ENCODE measurements around the gene NME4.

The NME4 gene

DNA sequence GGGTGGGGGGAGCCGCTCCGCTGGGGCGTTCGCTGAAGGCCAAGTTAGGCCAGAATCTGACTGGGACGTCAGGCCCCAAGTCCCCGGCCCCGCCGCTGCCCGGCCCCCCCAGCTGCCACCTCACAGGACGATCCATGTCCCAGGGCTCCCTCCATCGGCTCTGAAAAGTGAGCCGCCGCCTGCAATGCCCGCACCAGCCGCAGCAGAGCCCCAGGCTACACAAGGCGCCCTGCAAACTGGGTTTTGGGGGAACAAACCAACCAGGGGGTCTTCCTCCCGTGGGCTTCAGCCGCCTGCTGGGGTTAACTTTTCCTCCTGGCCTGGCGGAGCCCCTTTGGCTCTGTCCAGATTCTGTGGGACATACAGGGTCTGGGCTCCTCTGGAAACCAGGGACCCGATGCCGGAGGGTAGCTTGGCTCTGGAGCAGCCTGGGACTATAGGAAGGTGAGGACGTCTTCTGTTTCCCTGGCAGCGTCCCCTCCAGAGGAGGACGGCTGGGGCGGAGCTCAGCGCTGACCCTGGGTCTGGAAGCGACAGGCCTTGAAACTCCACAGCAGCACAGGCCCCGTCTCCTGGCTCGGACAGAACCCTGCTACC lies 835 bp downstream of the NME4 start:
- peak overlapping the region; percentile 52 for H3K4me3 ChIP-seq (ENCODE audit: low read length)
- peak; percentile 49 for TF ChIP-seq CTCF (conservative IDR thresholded peaks at IDR 0.05; ENCODE audit: low read length)
- peak; percentile 74 for DNase-seq (ENCODE audit: low read depth)

DNA sequence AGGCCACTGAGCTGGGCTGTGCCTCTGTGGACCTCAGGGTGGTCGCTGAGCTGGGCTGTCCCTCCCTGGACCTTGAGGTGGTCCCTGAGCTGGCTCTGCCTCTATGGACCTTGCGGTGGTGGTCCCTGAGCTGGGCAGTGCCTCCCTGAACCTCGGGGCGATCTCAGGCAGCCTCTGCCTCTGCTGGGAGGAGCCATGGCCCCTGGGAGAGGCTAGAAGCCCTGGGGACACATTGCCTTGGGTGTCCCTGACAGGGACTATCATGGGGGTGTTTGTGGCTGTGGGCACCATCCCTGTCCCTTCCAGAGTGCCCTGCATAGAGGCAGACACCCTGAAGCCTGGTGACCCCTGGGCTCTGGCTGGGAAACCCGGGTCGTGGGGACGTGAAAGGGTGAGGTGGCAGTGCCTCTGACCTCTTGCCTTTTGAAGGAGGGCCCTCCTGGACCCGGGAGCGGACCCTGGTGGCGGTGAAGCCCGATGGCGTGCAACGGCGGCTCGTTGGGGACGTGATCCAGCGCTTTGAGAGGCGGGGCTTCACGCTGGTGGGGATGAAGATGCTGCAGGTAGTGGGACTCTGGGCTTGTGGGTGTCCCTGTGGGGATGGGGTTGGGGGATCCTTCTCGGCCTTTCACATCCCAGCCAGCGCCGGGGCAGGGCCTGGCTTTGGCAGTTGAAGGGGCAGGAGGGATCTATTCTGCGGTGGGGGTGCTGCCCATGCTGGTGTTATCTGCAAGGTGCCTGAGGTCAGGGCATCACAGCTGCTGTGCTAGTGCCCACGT lies 1.8 kb downstream of the NME4 start:
- TF ChIP-seq CTCF (conservative IDR thresholded peaks at IDR 0.05; ENCODE audit: low read length) = no peak
- no peak for DNase-seq (ENCODE audit: low read depth)
- peak overlapping the region; percentile 52; the same call in 1 of the 2 replicates for H3K4me3 ChIP-seq (ENCODE audit: low read length)

DNA sequence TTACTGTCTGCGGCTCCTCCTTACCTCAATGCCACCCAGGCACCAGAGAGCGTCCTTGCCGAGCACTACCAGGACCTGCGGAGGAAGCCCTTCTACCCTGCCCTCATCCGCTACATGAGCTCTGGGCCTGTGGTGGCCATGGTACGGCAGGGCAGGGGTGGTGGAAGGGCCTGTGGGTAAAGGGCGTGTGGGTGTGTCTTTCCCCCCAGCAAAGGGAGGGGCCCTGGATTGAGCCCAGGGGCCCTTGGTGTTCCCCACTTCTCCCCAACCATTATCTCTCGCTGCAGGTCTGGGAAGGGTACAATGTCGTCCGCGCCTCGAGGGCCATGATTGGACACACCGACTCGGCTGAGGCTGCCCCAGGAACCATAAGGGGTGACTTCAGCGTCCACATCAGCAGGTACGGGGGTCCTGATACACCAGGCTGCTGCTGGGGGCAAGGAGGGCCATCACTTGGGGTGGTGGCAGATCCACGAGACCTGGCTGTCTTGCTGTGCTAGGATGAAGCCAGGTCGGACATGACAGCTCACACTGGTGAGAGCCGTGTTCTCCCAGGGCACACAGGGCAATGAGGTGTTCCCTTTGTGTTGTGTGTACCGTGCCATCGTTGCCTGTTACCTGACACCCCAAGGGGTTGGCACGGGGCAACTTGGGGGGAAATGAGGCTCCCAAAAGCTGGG lies 2.5 kb downstream of the NME4 start:
- no peak for DNase-seq (ENCODE audit: low read depth)
- H3K4me3 ChIP-seq (ENCODE audit: low read length) = no peak overlapping the region
- no peak for TF ChIP-seq CTCF (conservative IDR thresholded peaks at IDR 0.05; ENCODE audit: low read length)

DNA sequence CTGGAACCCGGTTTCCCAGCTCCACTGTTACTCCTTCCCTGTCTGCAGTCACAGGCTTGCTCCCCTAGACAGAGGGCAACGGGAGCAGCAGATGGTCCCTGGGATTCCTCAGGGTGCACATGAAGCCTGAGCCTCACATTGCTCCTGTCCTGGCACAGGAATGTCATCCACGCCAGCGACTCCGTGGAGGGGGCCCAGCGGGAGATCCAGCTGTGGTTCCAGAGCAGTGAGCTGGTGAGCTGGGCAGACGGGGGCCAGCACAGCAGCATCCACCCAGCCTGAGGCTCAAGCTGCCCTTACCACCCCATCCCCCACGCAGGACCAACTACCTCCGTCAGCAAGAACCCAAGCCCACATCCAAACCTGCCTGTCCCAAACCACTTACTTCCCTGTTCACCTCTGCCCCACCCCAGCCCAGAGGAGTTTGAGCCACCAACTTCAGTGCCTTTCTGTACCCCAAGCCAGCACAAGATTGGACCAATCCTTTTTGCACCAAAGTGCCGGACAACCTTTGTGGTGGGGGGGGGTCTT lies 3.1 kb downstream of the NME4 start:
- H3K4me3 ChIP-seq (ENCODE audit: low read length) = peak overlapping the region; percentile 87
- DNase-seq (ENCODE audit: low read depth) = no peak
- no peak for TF ChIP-seq CTCF (conservative IDR thresholded peaks at IDR 0.05; ENCODE audit: low read length)

DNA sequence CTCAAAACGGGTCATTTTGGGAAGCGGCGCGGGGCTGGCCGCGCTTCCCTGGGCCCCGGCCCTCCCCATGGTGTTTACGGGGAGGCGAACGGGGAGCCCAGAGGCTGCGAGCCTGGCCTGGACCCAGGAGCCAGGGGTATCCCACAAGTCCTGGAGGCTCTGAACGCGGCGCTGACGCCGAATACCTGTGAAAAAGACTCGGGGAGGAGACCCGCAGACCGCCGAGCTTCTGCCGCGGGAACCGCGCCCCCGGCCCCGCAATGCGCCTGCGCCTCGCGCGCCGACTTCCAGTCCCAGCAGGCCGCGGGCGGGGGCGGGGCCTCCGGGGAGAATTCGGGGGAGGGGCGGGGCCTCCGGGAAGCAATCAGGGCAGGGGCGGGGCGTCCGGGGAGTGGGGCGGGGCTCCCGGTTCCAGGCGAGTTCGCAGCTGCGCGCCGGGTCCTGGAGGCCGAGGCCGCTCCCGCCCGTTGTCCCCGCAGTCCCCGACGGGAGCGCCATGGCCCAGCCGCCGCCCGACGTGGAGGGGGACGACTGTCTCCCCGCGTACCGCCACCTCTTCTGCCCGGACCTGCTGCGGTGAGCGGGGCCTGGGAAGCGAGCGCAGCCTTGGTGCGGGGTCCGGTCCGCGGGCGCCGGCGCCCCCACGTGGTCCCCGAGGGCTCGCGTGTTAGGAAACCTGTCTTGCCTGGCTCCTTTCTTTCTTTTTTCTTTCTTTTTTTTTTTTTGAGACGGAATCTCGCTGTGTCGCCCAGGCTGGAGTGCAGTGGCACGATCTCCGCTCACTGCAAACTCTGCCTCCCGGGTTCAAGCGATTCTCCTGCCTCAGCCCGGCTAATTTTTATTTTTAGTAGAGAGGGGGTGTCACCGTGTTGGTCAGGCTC lies 4.7 kb downstream of the NME4 start, which contains the start of gene DECR2:
TSS of gene DECR2 (plus strand) at position 418 of the 881 bp plus-strand sequence. CDS start at position 497, 79 bp downstream.
- H3K4me3 ChIP-seq (ENCODE audit: low read length) = peak within 1 kb of the TSS; percentile 87
- peak; percentile 83 for DNase-seq (ENCODE audit: low read depth)
- peak; percentile 40 for TF ChIP-seq CTCF (conservative IDR thresholded peaks at IDR 0.05; ENCODE audit: low read length)

DNA sequence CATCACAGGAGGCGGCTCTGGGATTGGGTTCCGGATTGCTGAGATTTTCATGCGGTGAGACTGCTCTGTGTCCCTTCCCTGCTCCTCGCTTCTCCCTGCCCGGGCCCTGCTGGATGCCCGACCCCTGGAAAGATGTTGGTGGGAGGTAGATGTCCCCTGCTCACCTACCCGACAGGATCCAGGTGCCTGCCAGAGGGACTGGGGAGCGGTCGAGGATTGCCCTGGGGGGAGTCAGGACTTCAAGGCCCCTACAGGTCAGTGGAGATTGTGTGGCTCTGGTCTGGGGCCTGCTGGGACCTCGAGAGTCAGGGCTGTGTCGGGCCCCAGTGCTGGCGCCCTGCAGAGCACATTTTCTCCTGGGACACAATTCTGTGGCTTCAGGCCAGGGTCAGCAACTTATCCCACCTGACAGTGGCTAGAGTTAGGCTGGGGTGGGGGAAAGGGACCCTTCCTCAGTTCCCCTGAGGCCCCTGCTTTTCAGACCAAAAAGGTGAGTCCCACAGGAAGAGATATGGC lies 8.0 kb downstream of the NME4 start:
- no peak for DNase-seq (ENCODE audit: low read depth)
- no peak overlapping the region for H3K4me3 ChIP-seq (ENCODE audit: low read length)
- TF ChIP-seq CTCF (conservative IDR thresholded peaks at IDR 0.05; ENCODE audit: low read length) = no peak

All from AG10803 (cell line).